Neural cell (in vitro differentiated cells): Measurements from ENCODE around the gene GPANK1.

Experiments
- EZH2 ChIP-seq: fragments of 200-600, 300-800 bp; shearing (Covaris generic), sonication (generic); IDR thresholded peaks from 2 replicates; pipeline ENCODE4 v1.6.1; 2014; ENCODE audit warnings: antibody characterized with exemption, low read length, borderline replicate concordance, mild to moderate bottlenecking; ENCODE audit not compliant: insufficient read depth, poor library complexity, severe bottlenecking
- TAF1 ChIP-seq: IDR thresholded peaks from 2 replicates; pipeline ENCODE4 v1.6.1; 2012; ENCODE audit warnings: low read depth
- TF ChIP-seq, protein P1 (sequence below): fragments of 450-650 bp; IDR thresholded peaks from 2 replicates; pipeline ENCODE4 v1.5.1; 2014; ENCODE audit warnings: antibody characterized with exemption, mild to moderate bottlenecking, moderate library complexity; ENCODE audit not compliant: poor library complexity, severe bottlenecking

DNA sequence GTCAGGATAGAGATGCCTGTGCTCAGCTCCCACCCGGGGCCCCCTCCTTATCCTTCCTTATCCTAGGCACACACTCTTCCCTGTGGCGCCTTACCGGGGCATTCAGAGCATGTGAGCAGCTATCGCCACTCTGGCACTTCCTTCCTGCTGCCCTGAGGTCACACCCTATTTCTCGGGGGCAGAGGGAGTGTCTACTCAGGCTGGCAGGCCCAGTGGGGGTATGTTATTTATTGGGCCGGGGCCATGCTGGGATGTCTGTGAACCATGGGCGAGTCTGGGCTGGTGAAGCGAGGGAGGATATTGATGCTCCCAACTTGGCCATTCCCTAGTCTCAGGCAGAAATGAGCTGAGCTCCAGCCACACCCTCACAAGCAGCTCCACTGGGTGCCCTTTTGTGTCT lies 46.4 kb upstream of the GPANK1 start:
- TF ChIP-seq, protein P1, sequence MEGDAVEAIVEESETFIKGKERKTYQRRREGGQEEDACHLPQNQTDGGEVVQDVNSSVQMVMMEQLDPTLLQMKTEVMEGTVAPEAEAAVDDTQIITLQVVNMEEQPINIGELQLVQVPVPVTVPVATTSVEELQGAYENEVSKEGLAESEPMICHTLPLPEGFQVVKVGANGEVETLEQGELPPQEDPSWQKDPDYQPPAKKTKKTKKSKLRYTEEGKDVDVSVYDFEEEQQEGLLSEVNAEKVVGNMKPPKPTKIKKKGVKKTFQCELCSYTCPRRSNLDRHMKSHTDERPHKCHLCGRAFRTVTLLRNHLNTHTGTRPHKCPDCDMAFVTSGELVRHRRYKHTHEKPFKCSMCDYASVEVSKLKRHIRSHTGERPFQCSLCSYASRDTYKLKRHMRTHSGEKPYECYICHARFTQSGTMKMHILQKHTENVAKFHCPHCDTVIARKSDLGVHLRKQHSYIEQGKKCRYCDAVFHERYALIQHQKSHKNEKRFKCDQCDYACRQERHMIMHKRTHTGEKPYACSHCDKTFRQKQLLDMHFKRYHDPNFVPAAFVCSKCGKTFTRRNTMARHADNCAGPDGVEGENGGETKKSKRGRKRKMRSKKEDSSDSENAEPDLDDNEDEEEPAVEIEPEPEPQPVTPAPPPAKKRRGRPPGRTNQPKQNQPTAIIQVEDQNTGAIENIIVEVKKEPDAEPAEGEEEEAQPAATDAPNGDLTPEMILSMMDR: no peak
- no peak for TF ChIP-seq TAF1
- no peak for TF ChIP-seq EZH2
